ENCODE measurements around the gene GPR157.

DNA sequence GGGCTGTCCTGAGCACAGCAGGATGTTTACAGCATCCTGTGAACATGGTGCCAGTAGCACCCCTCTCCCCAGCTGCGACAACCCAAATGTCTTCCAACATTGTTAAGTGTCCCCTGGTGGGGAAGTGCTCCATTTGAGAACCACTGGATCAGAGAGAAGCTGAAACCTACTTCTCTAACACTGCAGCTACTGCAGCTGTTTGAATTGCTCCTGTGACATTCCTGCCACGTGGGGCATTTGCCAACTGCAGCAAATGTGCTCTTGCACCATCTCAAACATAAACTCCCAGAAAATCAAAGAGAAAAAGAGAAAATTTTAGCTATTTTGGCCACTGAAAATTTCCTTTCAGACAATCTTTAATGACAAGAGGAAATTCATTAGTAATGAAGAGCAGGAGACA, 70.4 kb downstream of the GPR157 start:
- TF ChIP-seq POLR2AphosphoS5 (IDR thresholded peaks at IDR 0.05; ENCODE audit: low read depth, low read length) (no peak), TAF1 (IDR thresholded peaks at IDR 0.05; ENCODE audit: low read depth, low read length) (no peak)
